GM13976 (cell line): ENCODE measurements around the gene KRTAP5-3.

Source experiments
- DNase-seq: peaks from one replicate; pipeline ENCODE4 v3.0.0; 2012; ENCODE audit warnings: low spot score
- CTCF ChIP-seq: IDR thresholded peaks from 2 replicates; pipeline ENCODE4 v1.5.1; 2012; ENCODE audit warnings: borderline replicate concordance, mild to moderate bottlenecking; ENCODE audit not compliant: insufficient read depth; ENCODE audit errors: extremely low read depth, missing control alignments, control extremely low read depth
- in situ Hi-C: fragments of 300-500 bp; cut with MboI; formaldehyde crosslinking; loops from one replicate; pipeline ENCODE4 v1.12.0; 2022; ENCODE audit warnings: low sequenced_read_pairs, mixed read lengths, inconsistent platforms; ENCODE audit not compliant: unreplicated experiment

Gene KRTAP5-3

GRCh38 chr11:1630271-1630670, 22.0 kb upstream of the KRTAP5-3 start:
- TF ChIP-seq CTCF, result no peak
- in situ Hi-C loops, result no loop called here
- no peak for DNase-seq

- in situ Hi-C loops, result no loop called here
- TF ChIP-seq CTCF, result no peak
- no peak for DNase-seq
Measured at GRCh38 chr11:1629326-1630185, 21.3 kb upstream of the KRTAP5-3 start, which contains the start of gene KRTAP5-5. Gene KRTAP5-5, plus strand, starts transcription at chr11:1629775. Its CDS starts 66 bp downstream, at chr11:1629841.

- DNase-seq, result peak; percentile 90
- in situ Hi-C loops, result no loop called here
- TF ChIP-seq CTCF, result peak; percentile 86
Measured at GRCh38 chr11:1628506-1629325, 20.5 kb upstream of the KRTAP5-3 start.

GRCh38 chr11:1625541-1625940, 17.3 kb upstream of the KRTAP5-3 start:
- no peak for DNase-seq
- no peak for TF ChIP-seq CTCF
- in situ Hi-C loops, result no loop called here

- in situ Hi-C loops, result no loop called here
- no peak for DNase-seq
- TF ChIP-seq CTCF, result no peak
Measured at GRCh38 chr11:1624621-1625020, 16.4 kb upstream of the KRTAP5-3 start.

GRCh38 chr11:1623716-1624115, 15.5 kb upstream of the KRTAP5-3 start:
- no peak for DNase-seq
- TF ChIP-seq CTCF, result no peak
- in situ Hi-C loops, result no loop called here
